Esophagus muscularis mucosa (tissue), 3 donors: ENCODE results near the gene WASF2.

Experiments
- CTCF ChIP-seq, 3 experiments: fragments of 200-600 bp in 2 of 3; fragments of 450-650 bp in 1 of 3; sonication (generic) in 2 of 3; IDR thresholded peaks; one replicate each; pipeline ENCODE4 v1.5.1; 2017 to 2019; ENCODE audit warnings: antibody characterized with exemption in 3 of 3, mild to moderate bottlenecking in 2 of 3, moderate library complexity in 1 of 3
- POLR2A ChIP-seq: fragments of 450-650 bp; IDR thresholded peaks from one replicate; pipeline ENCODE4 v1.6.1; 2017; ENCODE audit warnings: antibody characterized with exemption, moderate library complexity, mild to moderate bottlenecking, low read depth
- POLR2AphosphoS5 ChIP-seq, 2 donors: sonication (generic); formaldehyde crosslinking; IDR thresholded peaks; one replicate each; pipeline ENCODE4 v1.6.1; 2017; ENCODE audit warnings: antibody characterized with exemption in 2 of 2

- TF ChIP-seq POLR2A: no peak
- TF ChIP-seq CTCF (IDR thresholded peaks at IDR 0.05): peak; percentile 96 to 98 (median 97)
- peak in 1 of 2 donors; percentile 11 for TF ChIP-seq POLR2AphosphoS5 (IDR thresholded peaks at IDR 0.05)
These were observed 94.3 kb downstream of the WASF2 start for GRCh38 chr1:27395441-27396195.
